Mesenchymal stem cell (in vitro differentiated cells and primary cell): ENCODE results near the gene LDHD.
A peak's percentile ranks its signal among the peaks of the same experiment; 100 is the strongest.

Source experiments
- DNase-seq: peaks from one replicate; pipeline ENCODE4 v3.0.0-alpha.2; 2013
- H2AFZ ChIP-seq: one replicate; pipeline ENCODE4 v1.6.1; 2013; ENCODE audit warnings: low read depth, mild to moderate bottlenecking, control low read depth, inconsistent platforms, low read length, moderate library complexity
- H2AK5ac ChIP-seq: 2 replicates; pipeline ENCODE4 v1.6.1; 2013; ENCODE audit warnings: low read length, moderate library complexity, mild to moderate bottlenecking, inconsistent platforms; ENCODE audit not compliant: severe bottlenecking
- H2BK120ac ChIP-seq: one replicate; pipeline ENCODE4 v1.6.1; 2013; ENCODE audit warnings: low read depth, mild to moderate bottlenecking, inconsistent platforms, low read length, moderate library complexity
- H2BK12ac ChIP-seq, 2 experiments: one replicate each; pipeline ENCODE4 v1.6.1; 2013; ENCODE audit warnings: inconsistent platforms in 2 of 2, low read length in 2 of 2, mild to moderate bottlenecking in 2 of 2, moderate library complexity in 2 of 2, control low read depth in 1 of 2
- H2BK15ac ChIP-seq: one replicate; pipeline ENCODE4 v1.6.1; 2013; ENCODE audit warnings: mild to moderate bottlenecking, low read depth, inconsistent platforms; ENCODE audit not compliant: poor library complexity, severe bottlenecking
- H2BK5ac ChIP-seq: 2 replicates; pipeline ENCODE4 v1.6.1; 2013; ENCODE audit warnings: low read depth, mild to moderate bottlenecking, low read length, control low read depth, inconsistent platforms; ENCODE audit not compliant: poor library complexity, severe bottlenecking
- H3K14ac ChIP-seq, 2 experiments: one replicate each; pipeline ENCODE4 v1.6.1; 2013; ENCODE audit warnings: inconsistent platforms in 2 of 2, low read length in 2 of 2, control low read depth in 1 of 2, mild to moderate bottlenecking in 1 of 2, moderate library complexity in 1 of 2
- H3K18ac ChIP-seq, 2 experiments: one replicate each; pipeline ENCODE4 v1.6.1; 2013; ENCODE audit warnings: inconsistent platforms in 2 of 2, low read length in 2 of 2, control low read depth in 1 of 2, low read depth in 1 of 2, mild to moderate bottlenecking in 1 of 2
- H3K23ac ChIP-seq, 2 experiments: one replicate each; pipeline ENCODE4 v1.6.1; 2013; ENCODE audit warnings: inconsistent platforms in 2 of 2, low read length in 2 of 2, mild to moderate bottlenecking in 2 of 2, moderate library complexity in 2 of 2, control low read depth in 1 of 2
- H3K27ac ChIP-seq: 2 replicates; pipeline ENCODE4 v1.5.1; 2013; ENCODE audit warnings: mild to moderate bottlenecking, moderate library complexity, low read length, control low read depth, inconsistent platforms; ENCODE audit not compliant: poor library complexity, severe bottlenecking
- H3K27me3 ChIP-seq, 2 experiments: 2 replicates each; pipeline versions ENCODE4 v1.6.1 to v1.7.0; 2013; ENCODE audit warnings: low read length in 2 of 2, mild to moderate bottlenecking in 2 of 2, moderate library complexity in 2 of 2, control low read depth in 1 of 2, inconsistent platforms in 1 of 2; ENCODE audit not compliant: control insufficient read depth in 1 of 2, insufficient read depth in 1 of 2
- H3K36me3 ChIP-seq, 2 experiments: 2 replicates each; pipeline versions ENCODE4 v1.6.1 to v1.7.0; 2013; ENCODE audit warnings: low read length in 2 of 2, control low read depth in 1 of 2, inconsistent platforms in 1 of 2, low read depth in 1 of 2, mild to moderate bottlenecking in 1 of 2; ENCODE audit not compliant: insufficient read depth in 2 of 2, control insufficient read depth in 1 of 2
- H3K4ac ChIP-seq, 2 experiments: one replicate each; pipeline ENCODE4 v1.6.1; 2013; ENCODE audit warnings: inconsistent platforms in 2 of 2, low read length in 2 of 2, mild to moderate bottlenecking in 2 of 2, moderate library complexity in 2 of 2, control low read depth in 1 of 2, low read depth in 1 of 2
- H3K4me1 ChIP-seq: 2 replicates; pipeline ENCODE4 v1.6.1; 2013; ENCODE audit warnings: low read depth, low read length, control low read depth; ENCODE audit not compliant: control insufficient read depth, insufficient read depth
- H3K4me2 ChIP-seq: 2 replicates; pipeline ENCODE4 v1.6.1; 2013; ENCODE audit warnings: low read length, mild to moderate bottlenecking, inconsistent platforms; ENCODE audit not compliant: poor library complexity, severe bottlenecking
- H3K4me3 ChIP-seq, 2 experiments: 2 replicates each; pipeline versions ENCODE4 v1.5.1 to v1.7.0; 2013; ENCODE audit warnings: low read length in 2 of 2, mild to moderate bottlenecking in 2 of 2, control low read depth in 1 of 2, low read depth in 1 of 2; ENCODE audit not compliant: insufficient read depth in 1 of 2
- H3K79me1 ChIP-seq: replicated peaks from 2 replicates; pipeline ENCODE4 v1.6.1; 2013; ENCODE audit warnings: mild to moderate bottlenecking, control low read depth, low read length, inconsistent platforms; ENCODE audit not compliant: poor library complexity, severe bottlenecking
- H3K9ac ChIP-seq: 2 replicates; pipeline ENCODE4 v1.7.0; 2013; ENCODE audit warnings: mild to moderate bottlenecking, low read length, moderate library complexity
- H3K9me3 ChIP-seq: 2 replicates; pipeline ENCODE4 v1.7.0; 2013; ENCODE audit warnings: mild to moderate bottlenecking, low read length; ENCODE audit not compliant: control insufficient read depth
- H4K8ac ChIP-seq: one replicate; pipeline ENCODE4 v1.6.1; 2013; ENCODE audit warnings: inconsistent platforms, mild to moderate bottlenecking, low read length, moderate library complexity
- H4K91ac ChIP-seq: one replicate; pipeline ENCODE4 v1.6.1; 2013; ENCODE audit warnings: mild to moderate bottlenecking, low read length, inconsistent platforms
- whole genome bisulfite sequencing: methylation state at CpG from one replicate; pipeline ENCODE4 v1.1.7; 2013; ENCODE audit warnings: mixed read lengths; 5-methylcytosine and 5-hydroxymethylcytosine counted together

Gene LDHD

DNA sequence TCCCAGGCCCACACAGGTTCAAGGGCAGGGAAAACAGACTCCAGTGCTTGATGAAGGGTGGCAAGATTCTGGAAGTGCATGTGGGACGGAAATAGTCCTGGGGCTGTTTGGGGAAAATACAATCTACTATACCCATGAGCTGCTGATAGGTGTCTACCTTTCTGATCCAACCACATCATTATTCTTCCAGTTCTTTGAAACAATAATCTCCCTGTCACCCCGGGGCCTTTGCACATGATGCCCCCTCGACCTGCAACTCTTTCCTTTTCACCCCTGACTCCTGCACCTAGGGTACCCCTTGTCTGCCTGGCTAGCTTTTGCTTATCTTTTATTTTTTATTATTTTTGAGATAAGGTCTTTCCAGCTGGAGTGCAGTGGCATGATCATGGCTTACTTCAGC lies 45.0 kb downstream of the LDHD start:
- Histone ChIP-seq H3K36me3 (no peaks in the 10 kb centered on the region), H3K18ac (no peak overlapping the region), H3K4me3 (no peak overlapping the region), H3K27me3 (no peaks in the 10 kb centered on the region), H3K4me1 (peaks cover 8% of the 10 kb centered on the region), H2AFZ (no peak overlapping the region), H3K4ac (no peak overlapping the region), H3K14ac (no peak overlapping the region), H3K4me2 (no peak overlapping the region), H3K79me1 (peaks cover 44% of the 10 kb centered on the region), H3K9me3 (no peaks in the 10 kb centered on the region), H3K9ac (no peak overlapping the region), H2BK12ac (no peak overlapping the region), H2AK5ac (no peak overlapping the region), H3K23ac (no peak overlapping the region), H2BK5ac (no peak overlapping the region), H4K91ac (no peak overlapping the region), H2BK120ac (no peak overlapping the region), H4K8ac (no peak overlapping the region), H3K27ac (no peak overlapping the region), H2BK15ac (no peak overlapping the region)
- 100% methylated on average over 3 of the region's 3 CpGs for WGBS
- no peak for DNase-seq

DNA sequence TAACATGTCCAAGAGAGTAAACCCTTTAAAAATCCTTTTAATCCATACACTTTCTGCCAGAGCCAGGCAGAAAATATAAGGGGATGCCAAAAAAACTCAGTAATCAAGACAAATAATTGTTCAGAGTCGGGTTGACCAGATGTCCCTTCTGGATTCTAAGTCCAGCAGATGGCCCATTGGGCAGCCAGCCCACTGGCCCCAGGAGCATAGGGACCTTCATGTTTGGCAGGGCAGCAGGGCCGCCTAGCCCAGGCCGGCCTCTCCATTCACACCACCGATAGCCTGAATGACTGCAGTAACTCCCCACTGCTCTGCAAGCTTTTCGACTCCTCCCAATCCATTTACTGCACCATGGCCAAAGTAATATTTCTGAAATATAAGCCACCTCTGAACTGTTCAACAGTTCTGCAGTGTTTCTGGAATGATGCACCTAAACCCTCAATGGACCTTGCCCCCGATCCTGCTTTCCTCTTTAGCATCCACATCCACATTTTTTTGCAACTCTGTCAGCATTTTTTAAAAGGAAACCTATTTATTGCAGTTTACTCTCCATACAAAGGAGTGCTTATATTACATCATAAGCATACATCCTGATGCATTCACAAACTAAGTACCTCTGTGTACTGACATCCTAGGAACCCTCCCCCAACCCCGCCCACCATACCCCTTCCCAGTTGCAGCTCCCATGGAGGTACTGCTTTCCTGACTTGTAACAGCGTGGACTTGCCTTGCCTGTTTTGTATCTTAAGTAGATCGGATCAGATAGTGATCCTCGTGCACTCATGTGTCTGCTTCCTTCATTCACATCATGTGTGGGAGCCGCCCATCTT lies 46.4 kb downstream of the LDHD start:
- H2BK15ac ChIP-seq, result no peak overlapping the region
- H3K4me2 ChIP-seq, result no peak overlapping the region
- H2AK5ac ChIP-seq, result no peak overlapping the region
- no peak overlapping the region for H4K91ac ChIP-seq
- H3K4me3 ChIP-seq, result no peak overlapping the region
- no peak for DNase-seq
- no peaks in the 10 kb centered on the region for H3K27me3 ChIP-seq
- H4K8ac ChIP-seq, result no peak overlapping the region
- H2BK120ac ChIP-seq, result no peak overlapping the region
- H3K79me1 ChIP-seq, result peaks cover 41% of the 10 kb centered on the region
- H3K36me3 ChIP-seq, result no peaks in the 10 kb centered on the region
- H3K4ac ChIP-seq, result no peak overlapping the region
- no peak overlapping the region for H3K9ac ChIP-seq
- no peak overlapping the region for H2BK5ac ChIP-seq
- no peak overlapping the region for H3K14ac ChIP-seq
- no peak overlapping the region for H2AFZ ChIP-seq
- H3K27ac ChIP-seq, result no peak overlapping the region
- no peak overlapping the region for H3K18ac ChIP-seq
- 84% methylated on average over 10 of the region's 11 CpGs for WGBS
- H2BK12ac ChIP-seq, result no peak overlapping the region
- no peaks in the 10 kb centered on the region for H3K9me3 ChIP-seq
- H3K4me1 ChIP-seq, result peaks cover 10% of the 10 kb centered on the region
- H3K23ac ChIP-seq, result no peak overlapping the region

DNA sequence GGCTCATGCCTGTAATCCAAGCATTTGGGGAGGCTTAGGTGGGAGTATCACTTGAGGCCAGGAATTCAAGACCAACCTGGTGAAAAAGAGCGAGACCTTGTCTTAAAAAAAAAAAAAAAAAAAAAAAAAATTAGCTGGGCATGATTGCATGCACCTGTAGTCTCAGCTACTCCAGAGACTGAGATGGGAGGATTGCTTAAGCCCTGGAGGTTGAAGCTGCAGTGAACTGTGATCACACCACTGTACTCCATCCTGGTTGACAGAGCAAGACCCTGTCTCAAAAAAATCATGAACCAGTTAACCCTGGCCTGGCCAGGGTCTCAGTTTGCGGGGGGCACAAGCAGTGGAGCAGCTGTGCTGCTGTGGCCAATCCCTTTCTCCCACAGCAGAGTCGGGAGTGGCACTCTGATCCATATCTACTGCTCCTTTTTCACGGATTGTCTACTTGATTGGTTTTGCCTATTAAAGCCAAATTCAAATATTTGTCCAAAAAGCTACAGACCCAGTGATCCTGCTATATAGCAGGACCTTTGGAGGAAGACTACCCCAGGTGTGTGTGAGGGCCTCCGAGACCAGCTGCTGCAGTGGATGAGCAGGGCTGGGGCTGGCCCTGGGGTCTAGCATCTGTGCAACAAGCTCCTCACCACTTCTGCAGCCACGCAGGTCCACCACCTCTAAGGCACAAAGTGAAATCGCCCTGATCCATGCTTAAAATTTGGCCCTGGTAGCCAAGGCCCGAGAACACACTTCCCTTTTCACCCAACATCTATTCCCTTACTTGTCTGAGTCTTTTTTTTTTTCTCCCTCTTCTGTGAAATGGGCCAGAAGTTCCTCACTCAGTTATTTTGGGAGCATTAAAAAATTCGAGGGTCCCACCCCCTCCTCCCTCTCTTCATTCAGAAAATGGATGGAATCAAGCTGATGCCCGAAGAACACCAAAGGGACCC lies 48.2 kb downstream of the LDHD start:
- no peaks in the 10 kb centered on the region for H3K36me3 ChIP-seq
- no peak overlapping the region for H3K14ac ChIP-seq
- H3K27ac ChIP-seq, result no peak overlapping the region
- H3K4me1 ChIP-seq, result peaks cover 6% of the 10 kb centered on the region
- no peaks in the 10 kb centered on the region for H3K27me3 ChIP-seq
- no peak overlapping the region for H3K4ac ChIP-seq
- H2BK12ac ChIP-seq, result no peak overlapping the region
- no peak overlapping the region for H2BK120ac ChIP-seq
- H4K91ac ChIP-seq, result peak overlapping the region; percentile 45
- H3K23ac ChIP-seq, result no peak overlapping the region
- 97% methylated on average over 10 of the region's 10 CpGs for WGBS
- no peak for DNase-seq
- no peak overlapping the region for H2BK15ac ChIP-seq
- H3K4me2 ChIP-seq, result no peak overlapping the region
- H2BK5ac ChIP-seq, result no peak overlapping the region
- no peak overlapping the region for H3K18ac ChIP-seq
- H3K9ac ChIP-seq, result no peak overlapping the region
- peaks cover 50% of the 10 kb centered on the region for H3K79me1 ChIP-seq
- no peak overlapping the region for H3K4me3 ChIP-seq
- no peak overlapping the region for H2AK5ac ChIP-seq
- H4K8ac ChIP-seq, result no peak overlapping the region
- H2AFZ ChIP-seq, result no peak overlapping the region
- H3K9me3 ChIP-seq, result no peaks in the 10 kb centered on the region

DNA sequence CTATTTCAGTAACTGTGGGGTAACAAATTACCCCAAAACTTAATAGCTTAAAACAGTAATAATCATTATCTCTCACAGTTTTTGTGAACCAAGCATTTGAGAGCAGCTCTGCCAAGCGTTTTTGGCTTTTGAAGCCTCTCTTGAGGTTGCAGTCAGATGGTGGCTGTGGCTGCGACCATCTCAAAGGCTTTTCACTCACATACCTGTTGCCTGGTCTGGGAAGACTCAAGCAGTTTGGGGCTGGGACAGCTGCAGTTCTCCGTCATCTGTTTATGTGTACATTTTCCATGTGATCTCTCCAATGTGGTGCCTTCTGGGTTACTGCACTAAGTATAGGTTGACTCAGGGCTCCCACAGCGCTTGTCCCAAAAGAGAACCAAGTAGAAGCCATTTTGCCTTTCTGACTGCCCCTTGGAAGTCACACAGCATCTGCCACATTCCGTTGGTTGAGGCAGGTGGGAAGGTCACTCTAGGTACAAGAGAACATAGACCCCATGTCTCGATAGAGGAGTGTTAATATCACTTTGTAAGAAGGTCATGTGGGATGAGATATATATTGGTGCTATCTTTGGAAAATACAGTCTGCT lies 49.6 kb downstream of the LDHD start:
- Histone ChIP-seq H2AFZ (no peak overlapping the region), H3K79me1 (peaks cover 55% of the 10 kb centered on the region), H3K36me3 (no peaks in the 10 kb centered on the region), H3K18ac (no peak overlapping the region), H3K4me2 (no peak overlapping the region), H2BK120ac (no peak overlapping the region), H4K8ac (no peak overlapping the region), H3K27ac (no peak overlapping the region), H3K9me3 (no peaks in the 10 kb centered on the region), H4K91ac (no peak overlapping the region), H3K4ac (no peak overlapping the region), H2BK12ac (peak overlapping the region in 1 of 2 experiments; percentile 19), H2BK15ac (no peak overlapping the region), H3K23ac (no peak overlapping the region), H3K4me1 (peaks cover 10% of the 10 kb centered on the region), H3K14ac (no peak overlapping the region), H2AK5ac (no peak overlapping the region), H3K9ac (no peak overlapping the region), H3K4me3 (no peak overlapping the region), H3K27me3 (no peaks in the 10 kb centered on the region), H2BK5ac (no peak overlapping the region)
- WGBS, result 93% methylated on average over 6 of the region's 6 CpGs
- DNase-seq, result no peak
